PC-3 (cell line): ENCODE data around the gene ODC1. TPM values are rescaled to one million over a fixed set of nuclear protein-coding genes. Genes with fewer than 3 reads are reported as not detected.

ENCODE experiments used
- ATAC-seq: fragments of 200-7000 bp; cut with Tn5 transposase; 2 replicates; pipeline ENCODE4 v1.9.1; 2020; ENCODE audit warnings: mild to moderate bottlenecking, moderate library complexity
- BruUV-seq: library from RNA; stranded (reverse); fragments of 400-500 nt; replicated peaks from 2 replicates; lab custom pipeline; 2021; lab: Mats Ljungman, UMichigan
- CTCF ChIA-PET: fragments of 300-600 bp; sonication (Branson Sonifier 250); formaldehyde crosslinking; loops from one replicate; lab custom pipeline; 2022; ENCODE audit warnings: antibody characterized with exemption; lab: Charles Lee
- POLR2A ChIA-PET: fragments of 300-600 bp; sonication (Branson Sonifier 250); formaldehyde crosslinking; loops from one replicate; lab custom pipeline; 2022; ENCODE audit warnings: antibody characterized with exemption; ENCODE audit not compliant: unreplicated experiment; lab: Charles Lee
- DNase-seq: peaks from one replicate; pipeline ENCODE4 v3.0.0-alpha.2; 2015
- H2AFZ ChIP-seq: fragments of 300-600 bp; sonication (generic); 2 replicates; pipeline ENCODE4 v1.6.0; 2016; ENCODE audit warnings: antibody characterized with exemption, low read length
- H3F3A ChIP-seq: fragments of 300-600 bp; sonication (generic); one replicate; pipeline ENCODE4 v1.6.0; 2017; ENCODE audit warnings: antibody characterized with exemption, low read length, control low read depth, mild to moderate bottlenecking; ENCODE audit not compliant: unreplicated experiment
- H3K27ac ChIP-seq: fragments of 300-600 bp; sonication (generic); 2 replicates; pipeline ENCODE4 v1.5.1; 2016; ENCODE audit warnings: mild to moderate bottlenecking, low read length
- H3K27me3 ChIP-seq: fragments of 300-600 bp; sonication (generic); 2 replicates; pipeline ENCODE4 v1.6.1; 2016; ENCODE audit warnings: low read length, mixed read lengths
- H3K36me3 ChIP-seq: fragments of 300-600 bp; sonication (generic); 2 replicates; pipeline ENCODE4 v1.6.1; 2016; ENCODE audit warnings: low read depth, mixed run types, low read length, mixed read lengths
- H3K4me1 ChIP-seq: fragments of 300-600 bp; sonication (generic); 2 replicates; pipeline ENCODE4 v1.5.1; 2016; ENCODE audit warnings: low read length; ENCODE audit not compliant: insufficient read depth
- H3K4me2 ChIP-seq: fragments of 300-600 bp; sonication (generic); 2 replicates; pipeline ENCODE4 v1.6.0; 2016; ENCODE audit warnings: low read length
- H3K4me3 ChIP-seq: fragments of 300-600 bp; sonication (generic); 2 replicates; pipeline ENCODE4 v1.5.1; 2016; ENCODE audit warnings: mild to moderate bottlenecking, low read length, mixed read lengths
- H3K79me2 ChIP-seq: fragments of 300-600 bp; sonication (generic); 2 replicates; pipeline ENCODE4 v1.6.1; 2017; ENCODE audit warnings: low read length, mixed read lengths
- H3K9ac ChIP-seq: fragments of 300-600 bp; sonication (generic); 2 replicates; pipeline ENCODE4 v1.6.0; 2016; ENCODE audit warnings: mild to moderate bottlenecking, low read length
- H3K9me2 ChIP-seq: fragments of 300-600 bp; sonication (generic); replicated peaks from 2 replicates; pipeline ENCODE4 v1.6.1; 2016; ENCODE audit warnings: mixed run types, low read length, mixed read lengths
- H3K9me3 ChIP-seq: fragments of 300-600 bp; sonication (generic); 2 replicates; pipeline ENCODE4 v1.6.1; 2016; ENCODE audit warnings: low read length, mixed read lengths
- H4K20me1 ChIP-seq: fragments of 300-600 bp; sonication (generic); 2 replicates; pipeline ENCODE4 v1.6.1; 2016; ENCODE audit warnings: low read length, mixed read lengths
- EZH2 ChIP-seq: fragments of 300-600 bp; sonication (generic); IDR thresholded peaks from one replicate; pipeline ENCODE4 v1.6.1; 2017; ENCODE audit warnings: antibody characterized with exemption, mild to moderate bottlenecking, low read length; ENCODE audit not compliant: unreplicated experiment
- EZH2phosphoT487 ChIP-seq: fragments of 300-600 bp; sonication (generic); IDR thresholded peaks from 2 replicates; pipeline ENCODE4 v1.6.1; 2018; ENCODE audit warnings: mild to moderate bottlenecking, antibody characterized with exemption, low read length, borderline replicate concordance
- intact Hi-C: fragments of 100-400 bp; cut with micrococcal nuclease; formaldehyde crosslinking; loops from 2 replicates; pipeline ENCODE4 v1.9.0; 2023
- total RNA-seq: library from RNA; depleted of rRNA; stranded (reverse); fragments of >200 nt; gene quantifications from 2 replicates; pipeline ENCODE4 v1.2.3, GENCODE V29; 2014
- TF ChIP-seq, protein P1 (sequence below): fragments of 300-600 bp; sonication (generic); conservative IDR thresholded peaks from 2 replicates; pipeline ENCODE4 v1.5.1; 2017; ENCODE audit warnings: antibody characterized with exemption, low read depth, mild to moderate bottlenecking, low read length

Gene ODC1
- total RNA-seq, 1 experiment from 2014 or later: 712 TPM

- CTCF ChIA-PET: no interaction called here
- ATAC-seq: no peak
Measured at GRCh38 chr2:10469301-10469700, 21.2 kb upstream of the ODC1 start.

DNA sequence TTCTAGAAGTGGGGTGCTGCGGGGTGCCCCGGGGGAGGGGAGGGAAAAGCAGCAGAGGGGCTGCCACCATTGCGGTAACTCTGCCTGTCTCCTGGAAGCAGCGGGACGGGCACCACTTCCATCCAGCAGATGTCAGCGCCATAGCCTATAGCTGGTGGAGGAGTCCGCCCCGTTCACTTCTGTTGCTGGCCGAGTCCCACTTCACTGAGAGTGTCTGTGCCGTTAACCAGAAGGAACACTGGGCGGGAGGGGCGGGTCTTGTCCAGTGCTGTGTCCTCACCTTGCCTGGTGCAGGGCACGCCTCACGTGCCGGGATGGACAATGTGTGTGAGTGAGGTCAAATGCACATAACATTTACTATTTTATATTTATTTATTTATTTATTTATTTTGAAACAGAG lies 19.3 kb upstream of the ODC1 start:
- CTCF ChIA-PET: no interaction called here

More at GRCh38 chr2:10469301-10469700, 21.2 kb upstream of the ODC1 start:
- Histone ChIP-seq H3K4me1 (no peaks in the 10 kb centered on the region), H3K27me3 (no peaks in the 10 kb centered on the region), H3K79me2 (no peaks in the 10 kb centered on the region), H3K9me3 (no peaks in the 10 kb centered on the region), H3K4me2 (no peak overlapping the region), H3K4me3 (no peak overlapping the region), H3K27ac (no peak overlapping the region), H2AFZ (no peak overlapping the region), H3K9me2 (no peaks in the 10 kb centered on the region), H3F3A (no peaks in the 10 kb centered on the region), H4K20me1 (no peaks in the 10 kb centered on the region), H3K36me3 (no peaks in the 10 kb centered on the region), H3K9ac (no peak overlapping the region)
- TF ChIP-seq, protein P1, sequence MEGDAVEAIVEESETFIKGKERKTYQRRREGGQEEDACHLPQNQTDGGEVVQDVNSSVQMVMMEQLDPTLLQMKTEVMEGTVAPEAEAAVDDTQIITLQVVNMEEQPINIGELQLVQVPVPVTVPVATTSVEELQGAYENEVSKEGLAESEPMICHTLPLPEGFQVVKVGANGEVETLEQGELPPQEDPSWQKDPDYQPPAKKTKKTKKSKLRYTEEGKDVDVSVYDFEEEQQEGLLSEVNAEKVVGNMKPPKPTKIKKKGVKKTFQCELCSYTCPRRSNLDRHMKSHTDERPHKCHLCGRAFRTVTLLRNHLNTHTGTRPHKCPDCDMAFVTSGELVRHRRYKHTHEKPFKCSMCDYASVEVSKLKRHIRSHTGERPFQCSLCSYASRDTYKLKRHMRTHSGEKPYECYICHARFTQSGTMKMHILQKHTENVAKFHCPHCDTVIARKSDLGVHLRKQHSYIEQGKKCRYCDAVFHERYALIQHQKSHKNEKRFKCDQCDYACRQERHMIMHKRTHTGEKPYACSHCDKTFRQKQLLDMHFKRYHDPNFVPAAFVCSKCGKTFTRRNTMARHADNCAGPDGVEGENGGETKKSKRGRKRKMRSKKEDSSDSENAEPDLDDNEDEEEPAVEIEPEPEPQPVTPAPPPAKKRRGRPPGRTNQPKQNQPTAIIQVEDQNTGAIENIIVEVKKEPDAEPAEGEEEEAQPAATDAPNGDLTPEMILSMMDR: no peak
- POLR2A ChIA-PET: no interaction called here
- BruUV-seq: no TSS peak
- no peak for DNase-seq
- intact Hi-C loops: no loop called here

DNA sequence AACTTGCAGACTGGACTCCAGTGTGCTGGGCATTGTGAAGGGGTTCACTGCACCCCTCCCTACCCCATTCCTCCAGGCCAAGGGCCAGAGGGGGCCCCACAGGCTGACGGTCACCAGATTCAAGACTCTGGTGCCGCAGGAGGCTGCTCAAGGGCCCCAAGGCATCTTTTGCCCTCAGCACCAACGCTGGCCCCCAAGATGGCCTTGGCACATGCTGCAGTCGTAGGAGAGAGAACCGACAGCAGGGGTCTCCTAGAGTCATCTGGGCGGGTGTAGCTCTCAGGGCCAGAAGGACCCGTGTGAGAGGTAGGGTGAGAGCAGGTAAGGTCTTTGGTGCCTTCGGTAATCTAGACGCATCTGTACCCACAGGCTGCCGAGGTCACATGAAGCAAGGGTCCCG lies 18.7 kb upstream of the ODC1 start:
- Histone ChIP-seq H3K36me3 (no peaks in the 10 kb centered on the region), H3K4me3 (no peak overlapping the region), H3F3A (no peaks in the 10 kb centered on the region), H2AFZ (no peak overlapping the region), H3K4me1 (no peaks in the 10 kb centered on the region), H3K27me3 (no peaks in the 10 kb centered on the region), H3K9me3 (no peaks in the 10 kb centered on the region), H4K20me1 (no peaks in the 10 kb centered on the region), H3K27ac (no peak overlapping the region), H3K79me2 (no peaks in the 10 kb centered on the region), H3K4me2 (no peak overlapping the region), H3K9me2 (no peaks in the 10 kb centered on the region), H3K9ac (no peak overlapping the region)
- POLR2A ChIA-PET: no interaction called here
- ATAC-seq (no peak), DNase-seq (no peak)
- CTCF ChIA-PET: no interaction called here
- intact Hi-C loops: no loop called here
- no TSS peak for BruUV-seq
- TF ChIP-seq, protein P1: no peak
- TF ChIP-seq EZH2phosphoT487 (no peak), EZH2 (no peak)

More for the DNA sequence above, 19.3 kb upstream of the ODC1 start:
- H2AFZ ChIP-seq: no peak overlapping the region
- no peak for TF ChIP-seq EZH2phosphoT487
- TF ChIP-seq, protein P1: no peak
- TF ChIP-seq EZH2: no peak
- no peaks in the 10 kb centered on the region for H3F3A ChIP-seq
- intact Hi-C loops: no loop called here
- no peaks in the 10 kb centered on the region for H3K79me2 ChIP-seq
- ATAC-seq (no peak), DNase-seq (no peak)
- H3K27me3 ChIP-seq: no peaks in the 10 kb centered on the region
- H3K9me3 ChIP-seq: no peaks in the 10 kb centered on the region
- H3K36me3 ChIP-seq: no peaks in the 10 kb centered on the region
- H3K27ac ChIP-seq: no peak overlapping the region
- no peak overlapping the region for H3K4me2 ChIP-seq
- BruUV-seq: no TSS peak
- no peak overlapping the region for H3K4me3 ChIP-seq
- H3K9ac ChIP-seq: no peak overlapping the region
- H3K4me1 ChIP-seq: no peaks in the 10 kb centered on the region
- H4K20me1 ChIP-seq: no peaks in the 10 kb centered on the region
- POLR2A ChIA-PET: no interaction called here
- no peaks in the 10 kb centered on the region for H3K9me2 ChIP-seq
